NCI-H146 (cell line): ENCODE data around the gene FLT1.

ENCODE experiments used
- DNase-seq: peaks from one replicate; lab custom pipeline; 2025; lab: John Stamatoyannopoulos, UW

The FLT1 gene, protein sequence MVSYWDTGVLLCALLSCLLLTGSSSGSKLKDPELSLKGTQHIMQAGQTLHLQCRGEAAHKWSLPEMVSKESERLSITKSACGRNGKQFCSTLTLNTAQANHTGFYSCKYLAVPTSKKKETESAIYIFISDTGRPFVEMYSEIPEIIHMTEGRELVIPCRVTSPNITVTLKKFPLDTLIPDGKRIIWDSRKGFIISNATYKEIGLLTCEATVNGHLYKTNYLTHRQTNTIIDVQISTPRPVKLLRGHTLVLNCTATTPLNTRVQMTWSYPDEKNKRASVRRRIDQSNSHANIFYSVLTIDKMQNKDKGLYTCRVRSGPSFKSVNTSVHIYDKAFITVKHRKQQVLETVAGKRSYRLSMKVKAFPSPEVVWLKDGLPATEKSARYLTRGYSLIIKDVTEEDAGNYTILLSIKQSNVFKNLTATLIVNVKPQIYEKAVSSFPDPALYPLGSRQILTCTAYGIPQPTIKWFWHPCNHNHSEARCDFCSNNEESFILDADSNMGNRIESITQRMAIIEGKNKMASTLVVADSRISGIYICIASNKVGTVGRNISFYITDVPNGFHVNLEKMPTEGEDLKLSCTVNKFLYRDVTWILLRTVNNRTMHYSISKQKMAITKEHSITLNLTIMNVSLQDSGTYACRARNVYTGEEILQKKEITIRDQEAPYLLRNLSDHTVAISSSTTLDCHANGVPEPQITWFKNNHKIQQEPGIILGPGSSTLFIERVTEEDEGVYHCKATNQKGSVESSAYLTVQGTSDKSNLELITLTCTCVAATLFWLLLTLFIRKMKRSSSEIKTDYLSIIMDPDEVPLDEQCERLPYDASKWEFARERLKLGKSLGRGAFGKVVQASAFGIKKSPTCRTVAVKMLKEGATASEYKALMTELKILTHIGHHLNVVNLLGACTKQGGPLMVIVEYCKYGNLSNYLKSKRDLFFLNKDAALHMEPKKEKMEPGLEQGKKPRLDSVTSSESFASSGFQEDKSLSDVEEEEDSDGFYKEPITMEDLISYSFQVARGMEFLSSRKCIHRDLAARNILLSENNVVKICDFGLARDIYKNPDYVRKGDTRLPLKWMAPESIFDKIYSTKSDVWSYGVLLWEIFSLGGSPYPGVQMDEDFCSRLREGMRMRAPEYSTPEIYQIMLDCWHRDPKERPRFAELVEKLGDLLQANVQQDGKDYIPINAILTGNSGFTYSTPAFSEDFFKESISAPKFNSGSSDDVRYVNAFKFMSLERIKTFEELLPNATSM (N-terminal part only)

GRCh38 chr13:28494778-28495537 is at the start of gene FLT1:
FLT1 (minus strand) TSS chr13:28495128; CDS start chr13:28494843, 285 bp downstream.
- DNase-seq, result peak; percentile 47

GRCh38 chr13:28544026-28544425 is 49.1 kb upstream of the FLT1 start:
- no peak for DNase-seq

DNA sequence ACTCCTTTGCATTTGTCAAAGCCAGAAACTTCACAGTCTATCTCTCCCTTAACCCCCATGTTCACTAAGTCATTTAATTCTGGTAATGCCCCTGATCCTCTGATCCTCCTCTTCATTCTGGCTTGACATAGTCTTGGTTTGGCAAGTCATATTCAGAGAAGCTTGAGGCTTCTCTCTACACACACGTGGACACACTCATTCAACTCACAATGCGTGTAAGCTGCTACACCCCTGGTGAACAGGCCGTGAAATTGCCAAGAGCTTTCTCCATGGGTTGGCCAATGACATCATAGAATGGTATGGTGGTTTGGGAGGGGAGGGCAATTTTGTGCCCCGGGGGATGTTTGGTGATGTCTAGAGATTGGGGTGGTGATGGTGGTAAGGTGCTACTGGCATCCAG is 47.9 kb upstream of the FLT1 start:
- DNase-seq, result no peak

DNA sequence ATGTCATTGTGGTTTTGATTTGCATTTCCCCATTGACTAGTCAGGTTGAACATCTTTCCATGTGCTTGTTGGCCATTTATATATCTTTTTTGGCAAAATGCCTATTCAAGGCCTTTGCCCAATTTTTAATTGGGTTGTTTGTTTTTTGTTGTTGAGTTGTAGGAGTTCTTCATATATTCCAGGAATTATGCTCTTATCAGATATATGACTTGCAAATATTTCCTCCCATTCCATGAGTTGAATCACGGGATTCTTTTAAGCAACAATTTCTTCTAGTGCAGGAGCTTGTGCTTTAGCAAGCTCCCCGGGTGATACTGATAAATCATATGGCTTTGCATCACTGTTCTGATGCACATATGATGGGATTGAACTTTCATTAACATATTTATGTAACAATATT is 47.0 kb upstream of the FLT1 start:
- DNase-seq, result no peak

DNA sequence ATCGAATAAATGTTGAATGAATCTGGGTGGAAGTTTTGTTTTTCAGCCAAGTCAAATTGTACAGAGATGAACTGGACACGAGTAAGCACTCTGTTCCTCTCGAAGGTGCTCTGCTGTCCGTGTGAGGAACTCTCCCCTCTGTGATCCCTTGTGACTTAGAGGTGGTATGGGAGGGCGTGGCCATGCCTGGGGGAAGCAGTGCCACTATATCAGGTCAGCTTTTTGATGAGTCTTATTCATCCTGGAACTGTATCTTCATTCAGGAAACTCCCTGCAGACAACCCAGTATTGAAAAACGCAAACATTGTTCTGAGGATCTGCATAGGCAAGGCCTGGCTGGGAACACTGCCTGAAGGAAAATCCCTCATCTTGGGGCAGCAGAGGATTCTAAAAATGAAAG is 45.7 kb upstream of the FLT1 start:
- DNase-seq, result no peak

- DNase-seq, result no peak
Observed at GRCh38 chr13:28539625-28540286, 44.8 kb upstream of the FLT1 start.

- DNase-seq, result no peak
Observed at GRCh38 chr13:28538932-28539331, 44.0 kb upstream of the FLT1 start.

DNA sequence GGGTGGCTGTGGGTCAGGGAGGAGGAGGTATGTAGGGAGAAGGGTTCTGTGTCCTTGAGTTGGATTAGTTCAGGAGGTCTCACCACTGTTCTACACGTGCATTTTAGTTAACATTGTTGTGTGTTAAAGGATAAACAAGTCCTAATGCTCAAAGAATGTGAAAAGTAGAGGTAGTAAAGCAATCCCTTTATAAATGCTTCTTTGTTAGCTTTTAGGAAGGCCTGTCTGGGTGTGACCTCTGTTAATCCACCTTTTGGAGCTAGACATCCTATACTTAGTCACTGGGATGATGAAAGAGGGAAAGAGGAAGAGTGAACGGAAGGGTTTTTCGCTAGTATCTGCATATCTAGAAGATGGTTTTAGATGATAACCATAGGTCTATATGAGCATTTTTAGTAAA is 42.2 kb upstream of the FLT1 start:
- no peak for DNase-seq

GRCh38 chr13:28536371-28536770 is 41.4 kb upstream of the FLT1 start:
- DNase-seq, result no peak

DNA sequence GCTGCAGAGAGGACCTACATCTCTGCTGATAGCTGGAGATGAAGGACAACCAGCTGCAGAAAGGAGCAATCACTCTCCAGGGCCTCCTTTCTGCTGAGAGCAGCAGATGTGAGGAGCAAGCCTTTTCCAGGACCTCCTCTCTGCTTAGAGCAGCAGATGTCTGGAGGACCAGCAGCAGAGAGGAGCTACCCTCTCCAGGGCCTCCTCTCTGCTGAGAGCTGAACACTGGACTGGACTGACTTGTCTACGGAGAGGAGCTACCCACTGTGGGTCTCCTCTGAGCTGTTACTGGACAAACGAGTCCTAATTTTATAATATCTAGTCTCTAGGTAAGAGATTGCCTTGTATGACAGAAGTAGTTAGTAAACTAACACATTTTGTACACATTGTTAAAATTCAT is 40.8 kb upstream of the FLT1 start:
- no peak for DNase-seq

DNA sequence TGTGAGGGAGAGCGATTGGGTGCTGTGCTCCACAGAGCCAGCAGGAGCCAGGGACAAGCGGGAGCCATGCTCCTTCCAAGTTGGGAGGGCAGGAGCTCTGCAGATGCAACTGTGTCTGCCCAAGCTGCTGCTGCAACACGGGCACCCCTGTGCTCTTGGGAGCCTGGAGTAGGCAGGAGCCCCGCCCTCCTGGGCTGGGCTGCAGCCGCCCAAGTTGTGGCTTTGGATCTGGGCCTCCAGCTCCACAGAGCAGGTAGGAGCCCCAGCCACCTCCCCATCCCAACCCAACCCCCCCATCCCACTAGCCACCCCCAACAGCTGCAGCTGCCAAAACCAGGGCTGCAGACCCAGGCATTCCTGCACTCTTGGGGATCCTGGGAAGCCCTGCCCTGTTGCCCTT is 39.9 kb upstream of the FLT1 start:
- DNase-seq, result no peak

DNA sequence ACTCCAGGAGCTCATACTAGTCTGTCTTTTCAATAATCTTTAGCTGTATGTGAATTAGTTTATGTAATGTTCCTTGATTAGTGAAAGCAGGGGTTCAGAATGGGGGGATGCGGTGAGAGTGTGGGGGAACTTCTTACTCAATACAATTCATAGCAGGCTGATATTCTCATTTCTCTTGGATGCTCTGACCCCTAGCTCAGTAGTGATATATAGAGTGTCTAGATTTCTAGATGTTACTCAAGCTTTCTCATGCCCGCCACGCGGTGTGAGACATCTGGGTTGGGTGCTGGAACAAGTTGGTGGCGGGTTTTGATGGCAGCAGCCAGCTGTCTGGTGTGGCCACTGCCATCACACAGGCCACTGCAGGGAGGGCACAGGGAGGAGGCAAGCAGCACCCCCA is 39.3 kb upstream of the FLT1 start:
- DNase-seq, result no peak

- no peak for DNase-seq
Observed at GRCh38 chr13:28533441-28534166, 38.7 kb upstream of the FLT1 start.

- DNase-seq, result no peak
Observed at GRCh38 chr13:28533125-28533436, 38.2 kb upstream of the FLT1 start.

DNA sequence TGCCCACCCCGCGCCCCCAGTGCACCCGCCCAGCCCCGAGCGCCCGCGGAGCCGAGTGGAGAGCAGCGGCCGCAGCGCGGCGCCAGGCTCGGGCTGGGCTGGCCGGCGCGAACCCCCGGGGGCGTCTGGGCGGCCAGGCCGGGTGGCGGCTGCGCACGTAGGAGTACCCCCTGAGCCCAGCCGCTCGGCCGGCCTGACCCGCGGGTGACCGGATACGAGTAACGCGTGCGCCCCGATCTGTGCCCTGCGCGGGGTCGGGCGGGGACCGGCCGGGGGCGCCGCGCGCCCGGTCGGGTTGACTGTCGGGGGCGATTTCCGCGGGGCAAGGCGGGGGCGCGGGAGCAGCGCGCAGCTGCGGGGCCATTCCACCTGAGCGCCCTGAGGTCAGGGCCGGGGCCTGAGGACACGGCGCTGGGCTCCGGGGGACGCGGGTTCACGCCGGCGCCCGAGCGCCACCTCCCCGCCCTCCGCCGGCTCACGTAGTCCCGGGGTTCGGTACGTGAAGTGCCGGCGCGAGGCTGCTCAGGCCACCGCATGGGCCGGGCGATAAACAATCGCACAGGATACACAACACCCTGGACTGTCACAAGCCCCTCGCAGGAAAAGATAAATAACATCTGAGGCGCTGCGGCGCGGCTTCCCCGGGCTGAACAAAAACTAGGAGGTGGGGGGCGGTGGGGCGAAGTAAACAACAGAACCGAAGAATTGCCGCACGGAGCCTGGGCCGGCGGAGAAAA is 37.6 kb upstream of the FLT1 start:
- DNase-seq, result no peak

DNA sequence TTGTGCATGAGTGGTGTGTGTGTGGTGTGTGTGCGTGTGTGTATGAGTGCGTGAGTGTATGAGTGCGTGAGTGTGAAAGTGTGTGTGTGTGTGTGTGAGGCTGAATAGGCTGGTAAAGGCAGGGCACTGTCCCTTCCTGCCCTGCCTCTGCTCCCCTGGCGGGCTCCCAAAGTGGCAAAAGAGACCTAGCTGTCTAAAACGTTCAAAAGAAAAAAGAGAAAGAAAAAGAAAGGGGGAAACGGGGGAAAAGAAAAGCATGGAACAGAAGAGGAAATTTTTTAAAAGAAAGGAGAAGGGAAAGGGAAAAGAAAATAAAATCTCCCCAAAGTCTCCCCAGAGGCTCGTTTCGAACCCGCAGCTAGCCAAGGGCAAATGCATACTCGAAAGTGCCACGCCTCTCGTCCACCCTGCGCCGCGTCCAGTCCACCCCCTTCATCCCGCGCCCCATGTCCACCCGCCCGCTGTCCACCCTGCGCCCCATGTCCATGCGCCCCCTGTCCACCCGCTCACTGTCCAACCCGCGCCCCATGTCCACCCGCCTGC is 37.0 kb upstream of the FLT1 start:
- DNase-seq, result no peak

DNA sequence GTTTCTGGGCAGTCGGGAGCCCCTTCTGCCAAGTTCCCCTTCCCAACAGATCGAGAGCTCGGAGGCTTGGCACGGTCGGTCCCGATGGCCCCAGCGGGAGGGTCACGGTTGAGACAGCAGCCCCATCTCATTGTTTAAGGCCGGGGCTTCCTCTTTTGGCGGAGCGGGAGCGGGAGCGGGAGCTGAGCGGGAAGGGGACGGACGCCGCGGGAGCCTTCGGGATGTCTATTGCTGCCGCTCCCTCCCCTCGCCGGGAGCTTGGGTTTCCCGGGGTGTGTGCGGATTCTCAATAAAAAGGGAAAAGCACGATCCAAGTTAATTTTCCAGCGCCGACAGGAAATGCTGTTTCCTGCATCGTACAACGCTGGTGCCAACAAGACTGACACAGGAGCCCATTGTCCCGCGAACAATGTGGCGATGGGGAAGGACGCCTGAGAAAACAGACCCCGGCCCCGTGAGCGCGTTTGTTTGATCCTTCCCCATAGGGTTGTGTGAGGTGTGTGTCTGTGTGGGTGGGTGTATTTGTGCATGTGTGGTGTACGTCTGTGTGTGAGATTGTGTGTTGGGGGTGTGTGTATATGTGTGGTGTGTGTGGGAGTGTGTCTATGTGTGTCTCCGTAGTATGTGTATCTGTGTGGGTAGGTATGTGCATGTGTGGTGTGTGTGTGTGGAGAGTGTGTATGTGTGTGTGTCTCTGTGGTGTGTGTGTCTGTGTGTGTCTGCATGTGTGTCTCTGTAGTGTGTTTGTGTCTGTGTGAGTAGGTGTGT is 36.3 kb upstream of the FLT1 start:
- DNase-seq, result peak; percentile 29

- DNase-seq, result no peak
Observed at GRCh38 chr13:28530729-28531076, 35.8 kb upstream of the FLT1 start.

DNA sequence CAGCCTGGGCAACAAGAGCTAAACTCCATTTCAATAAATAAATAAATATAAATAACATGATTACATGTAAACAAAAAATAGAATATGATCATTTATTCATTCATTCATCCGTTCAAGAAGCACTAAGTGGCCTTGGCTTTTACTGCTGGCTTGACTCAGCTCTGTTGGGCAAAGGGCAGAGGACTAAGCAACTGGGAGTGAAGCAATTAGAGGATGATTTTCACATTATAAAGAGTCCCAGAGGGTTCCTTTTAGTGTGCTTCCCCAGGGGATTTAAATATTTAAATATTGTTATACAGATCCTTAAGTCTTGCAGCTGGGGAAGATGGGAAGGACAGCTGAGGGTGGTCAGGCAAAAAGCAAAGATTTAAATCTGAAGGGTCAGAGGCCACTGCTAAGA is 34.9 kb upstream of the FLT1 start:
- DNase-seq, result no peak
